Epithelial cell of esophagus (primary cell): ENCODE measurements around the gene FGF23.

Experiments
- DNase-seq: peaks from one replicate; pipeline ENCODE4 v3.0.0; 2010; ENCODE audit warnings: low read depth
- H3K4me3 ChIP-seq: 2 replicates; pipeline ENCODE4 v1.5.1; 2011; ENCODE audit warnings: mild to moderate bottlenecking, low read length, control low read depth
- CTCF ChIP-seq: IDR thresholded peaks from 2 replicates; pipeline ENCODE4 v1.5.1; 2011; ENCODE audit warnings: low read depth, mild to moderate bottlenecking, low read length, control low read depth, inconsistent platforms; ENCODE audit not compliant: insufficient read depth; ENCODE audit errors: missing control alignments

FGF23 gene

GRCh38 chr12:4402996-4403395 lies 23.5 kb upstream of the FGF23 start:
- no peak for DNase-seq
- no peak for TF ChIP-seq CTCF
- no peak overlapping the region for H3K4me3 ChIP-seq

GRCh38 chr12:4401117-4401516 lies 21.6 kb upstream of the FGF23 start:
- DNase-seq, result no peak
- H3K4me3 ChIP-seq, result no peak overlapping the region
- no peak for TF ChIP-seq CTCF

GRCh38 chr12:4395818-4396217 lies 16.3 kb upstream of the FGF23 start:
- no peak for DNase-seq
- no peak for TF ChIP-seq CTCF
- no peak overlapping the region for H3K4me3 ChIP-seq

- no peak overlapping the region for H3K4me3 ChIP-seq
- no peak for TF ChIP-seq CTCF
- no peak for DNase-seq
These were observed 13.7 kb upstream of the FGF23 start for GRCh38 chr12:4393211-4393610.

- no peak for DNase-seq
- no peak overlapping the region for H3K4me3 ChIP-seq
- no peak for TF ChIP-seq CTCF
These were observed 12.8 kb upstream of the FGF23 start for GRCh38 chr12:4392223-4392742.

GRCh38 chr12:4388662-4389061 lies 9.2 kb upstream of the FGF23 start:
- no peak for DNase-seq
- TF ChIP-seq CTCF, result no peak
- no peak overlapping the region for H3K4me3 ChIP-seq

GRCh38 chr12:4388032-4388431 lies 8.5 kb upstream of the FGF23 start:
- no peak overlapping the region for H3K4me3 ChIP-seq
- no peak for TF ChIP-seq CTCF
- DNase-seq, result no peak
